ENCODE results near the gene SLC4A4.

SLC4A4 gene

GRCh38 chr4:71602289-71602900, 263.6 kb downstream of the SLC4A4 start:
- Histone ChIP-seq H3K9me3 (ENCODE audit: insufficient read depth, low read depth, low read length) (0 out of 2 replicates have a peak, but pooled peaks cover 1% of the 10 kb centered on the region), H3K4me3 (ENCODE audit: low read length) (no peak overlapping the region), H3K27me3 (ENCODE audit: insufficient read depth, low read length) (no peaks in the 10 kb centered on the region), H3K9ac (ENCODE audit: low read depth, low read length) (no peak overlapping the region), H3K4me1 (ENCODE audit: insufficient read depth, low read length) (no peaks in the 10 kb centered on the region), H3K36me3 (ENCODE audit: insufficient read depth, low read length) (no peaks in the 10 kb centered on the region), H3K27ac (ENCODE audit: low read depth, low read length) (no peak overlapping the region)
- WGBS = 92% methylated on average over 6 of the region's 6 CpGs

- no peak overlapping the region for H3K4me3 ChIP-seq (ENCODE audit: low read length)
- H3K4me1 ChIP-seq (ENCODE audit: insufficient read depth, low read length) = peaks cover 6% of the 10 kb centered on the region; the same call in 1 of the 2 replicates
- H3K9ac ChIP-seq (ENCODE audit: low read depth, low read length) = no peak overlapping the region
- H3K9me3 ChIP-seq (ENCODE audit: insufficient read depth, low read depth, low read length) = 0 out of 2 replicates have a peak, but pooled peaks cover 3% of the 10 kb centered on the region
- no peak overlapping the region for H3K27ac ChIP-seq (ENCODE audit: low read depth, low read length)
- 89% methylated on average over 5 of the region's 5 CpGs for WGBS
- H3K27me3 ChIP-seq (ENCODE audit: insufficient read depth, low read length) = no peaks in the 10 kb centered on the region
- no peaks in the 10 kb centered on the region for H3K36me3 ChIP-seq (ENCODE audit: insufficient read depth, low read length)
Observed at GRCh38 chr4:71604785-71605184, 266.0 kb downstream of the SLC4A4 start.

DNA sequence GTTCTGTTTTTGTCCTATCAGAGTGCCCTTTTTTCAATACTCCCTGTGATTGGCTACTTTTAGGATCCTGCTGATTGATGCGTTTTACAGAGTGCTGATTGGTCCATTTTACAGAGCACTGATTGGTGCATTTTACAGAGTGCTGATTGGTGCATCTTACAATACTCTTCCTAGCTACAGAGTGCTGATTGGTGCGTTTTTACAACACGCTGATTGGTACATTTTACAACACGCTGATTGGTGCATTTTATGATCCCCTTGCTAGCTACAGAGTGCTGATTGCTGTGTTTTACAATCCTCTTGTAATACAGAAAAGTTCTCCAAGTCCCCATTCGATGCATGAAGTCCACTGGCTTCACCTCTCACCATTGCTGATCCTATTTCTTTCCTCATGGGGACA, 268.3 kb downstream of the SLC4A4 start:
- peaks cover 6% of the 10 kb centered on the region; the same call in 1 of the 2 replicates for H3K4me1 ChIP-seq (ENCODE audit: insufficient read depth, low read length)
- no peak overlapping the region for H3K4me3 ChIP-seq (ENCODE audit: low read length)
- H3K27ac ChIP-seq (ENCODE audit: low read depth, low read length) = no peak overlapping the region
- H3K27me3 ChIP-seq (ENCODE audit: insufficient read depth, low read length) = no peaks in the 10 kb centered on the region
- 85% methylated on average over 5 of the region's 5 CpGs for WGBS
- H3K9ac ChIP-seq (ENCODE audit: low read depth, low read length) = no peak overlapping the region
- H3K9me3 ChIP-seq (ENCODE audit: insufficient read depth, low read depth, low read length) = 0 out of 2 replicates have a peak, but pooled peaks cover 3% of the 10 kb centered on the region
- no peaks in the 10 kb centered on the region for H3K36me3 ChIP-seq (ENCODE audit: insufficient read depth, low read length)

GRCh38 chr4:71607780-71608677, 269.2 kb downstream of the SLC4A4 start:
- Histone ChIP-seq H3K27me3 (ENCODE audit: insufficient read depth, low read length) (no peaks in the 10 kb centered on the region), H3K27ac (ENCODE audit: low read depth, low read length) (no peak overlapping the region), H3K4me3 (ENCODE audit: low read length) (no peak overlapping the region), H3K36me3 (ENCODE audit: insufficient read depth, low read length) (no peaks in the 10 kb centered on the region), H3K9ac (ENCODE audit: low read depth, low read length) (no peak overlapping the region), H3K4me1 (ENCODE audit: insufficient read depth, low read length) (peaks cover 10% of the 10 kb centered on the region), H3K9me3 (ENCODE audit: insufficient read depth, low read depth, low read length) (0 out of 2 replicates have a peak, but pooled peaks cover 3% of the 10 kb centered on the region)
- WGBS = 63% methylated on average over 3 of the region's 3 CpGs

DNA sequence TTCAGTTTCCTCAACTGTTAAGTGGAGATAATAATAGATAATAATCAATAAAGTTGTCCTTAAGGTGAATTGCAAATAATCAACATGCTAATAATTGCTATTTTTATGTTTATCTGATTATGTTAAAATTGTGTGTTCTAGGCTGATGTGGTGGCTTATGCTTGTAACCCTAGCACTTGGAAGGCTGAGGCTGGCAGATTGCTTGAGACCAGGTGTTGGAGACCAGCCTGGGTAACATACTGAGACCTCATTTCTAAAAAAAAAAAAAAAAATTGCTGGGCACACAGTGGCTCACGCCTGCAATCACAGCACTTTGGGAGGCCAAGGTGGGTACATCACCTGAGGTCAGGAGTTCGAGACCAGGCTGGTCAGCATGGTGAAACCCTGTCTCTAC, 269.9 kb downstream of the SLC4A4 start:
- Histone ChIP-seq H3K36me3 (ENCODE audit: insufficient read depth, low read length) (no peaks in the 10 kb centered on the region), H3K27me3 (ENCODE audit: insufficient read depth, low read length) (no peaks in the 10 kb centered on the region), H3K4me1 (ENCODE audit: insufficient read depth, low read length) (peaks cover 10% of the 10 kb centered on the region), H3K9ac (ENCODE audit: low read depth, low read length) (no peak overlapping the region), H3K9me3 (ENCODE audit: insufficient read depth, low read depth, low read length) (0 out of 2 replicates have a peak, but pooled peaks cover 3% of the 10 kb centered on the region), H3K27ac (ENCODE audit: low read depth, low read length) (no peak overlapping the region), H3K4me3 (ENCODE audit: low read length) (no peak overlapping the region)
- 50% methylated on average over 2 of the region's 2 CpGs for WGBS

GRCh38 chr4:71609167-71609566, 270.3 kb downstream of the SLC4A4 start:
- no peaks in the 10 kb centered on the region for H3K36me3 ChIP-seq (ENCODE audit: insufficient read depth, low read length)
- H3K27ac ChIP-seq (ENCODE audit: low read depth, low read length) = no peak overlapping the region
- no peak overlapping the region for H3K4me3 ChIP-seq (ENCODE audit: low read length)
- peaks cover 10% of the 10 kb centered on the region for H3K4me1 ChIP-seq (ENCODE audit: insufficient read depth, low read length)
- no peak overlapping the region for H3K9ac ChIP-seq (ENCODE audit: low read depth, low read length)
- 0 out of 2 replicates have a peak, but pooled peaks cover 3% of the 10 kb centered on the region for H3K9me3 ChIP-seq (ENCODE audit: insufficient read depth, low read depth, low read length)
- H3K27me3 ChIP-seq (ENCODE audit: insufficient read depth, low read length) = no peaks in the 10 kb centered on the region
- WGBS = 93% methylated on average over 2 of the region's 2 CpGs

- H3K27me3 ChIP-seq (ENCODE audit: insufficient read depth, low read length) = no peaks in the 10 kb centered on the region
- peaks cover 10% of the 10 kb centered on the region for H3K4me1 ChIP-seq (ENCODE audit: insufficient read depth, low read length)
- no peak overlapping the region for H3K27ac ChIP-seq (ENCODE audit: low read depth, low read length)
- no peak overlapping the region for H3K9ac ChIP-seq (ENCODE audit: low read depth, low read length)
- H3K36me3 ChIP-seq (ENCODE audit: insufficient read depth, low read length) = no peaks in the 10 kb centered on the region
- no peak overlapping the region for H3K4me3 ChIP-seq (ENCODE audit: low read length)
- 0 out of 2 replicates have a peak, but pooled peaks cover 3% of the 10 kb centered on the region for H3K9me3 ChIP-seq (ENCODE audit: insufficient read depth, low read depth, low read length)
Observed at GRCh38 chr4:71609651-71610050, 270.8 kb downstream of the SLC4A4 start.

- 97% methylated on average over 2 of the region's 2 CpGs for WGBS
- no peak overlapping the region for H3K4me3 ChIP-seq (ENCODE audit: low read length)
Observed at GRCh38 chr4:71614621-71615020, 275.8 kb downstream of the SLC4A4 start.

GRCh38 chr4:71616168-71616811, 277.5 kb downstream of the SLC4A4 start:
- no peak overlapping the region for H3K9ac ChIP-seq (ENCODE audit: low read depth, low read length)
- no peaks in the 10 kb centered on the region for H3K27me3 ChIP-seq (ENCODE audit: insufficient read depth, low read length)
- no peak overlapping the region for H3K4me3 ChIP-seq (ENCODE audit: low read length)
- no peaks in the 10 kb centered on the region; the same call in 1 of the 2 replicates for H3K9me3 ChIP-seq (ENCODE audit: insufficient read depth, low read depth, low read length)
- 96% methylated on average over 3 of the region's 3 CpGs for WGBS
- H3K27ac ChIP-seq (ENCODE audit: low read depth, low read length) = no peak overlapping the region
- H3K4me1 ChIP-seq (ENCODE audit: insufficient read depth, low read length) = peaks cover 4% of the 10 kb centered on the region; the same call in 1 of the 2 replicates
- H3K36me3 ChIP-seq (ENCODE audit: insufficient read depth, low read length) = no peaks in the 10 kb centered on the region

More at GRCh38 chr4:71614621-71615020, 275.8 kb downstream of the SLC4A4 start:
- no peaks in the 10 kb centered on the region for H3K27me3 ChIP-seq (ENCODE audit: insufficient read depth, low read length)
- H3K9me3 ChIP-seq (ENCODE audit: insufficient read depth, low read depth, low read length) = no peaks in the 10 kb centered on the region
- H3K9ac ChIP-seq (ENCODE audit: low read depth, low read length) = no peak overlapping the region
- no peak overlapping the region for H3K27ac ChIP-seq (ENCODE audit: low read depth, low read length)
- peaks cover 4% of the 10 kb centered on the region; the same call in 1 of the 2 replicates for H3K4me1 ChIP-seq (ENCODE audit: insufficient read depth, low read length)
- H3K36me3 ChIP-seq (ENCODE audit: insufficient read depth, low read length) = no peaks in the 10 kb centered on the region

Measured in HUES64 (cell line).